ENCODE data around the gene SLC16A3. TPM values are rescaled to one million over a fixed set of nuclear protein-coding genes. Genes with fewer than 3 reads are reported as not detected.

SLC16A3 gene
- polyA plus RNA-seq, 3 donors: 26.3 to 103 (median 35.3) TPM

GRCh38 chr17:82239926-82240505, 11.2 kb downstream of the SLC16A3 start:
- no peak for TF ChIP-seq CTCF (IDR thresholded peaks at IDR 0.05)

GRCh38 chr17:82240506-82241182, 11.8 kb downstream of the SLC16A3 start:
- peaks cover 88% of the 10 kb centered on the region for H3K79me2 ChIP-seq (ENCODE audit: insufficient read depth, low read length)
- H3K27me3 ChIP-seq (ENCODE audit: control insufficient read depth in 2 of 2, insufficient read depth in 2 of 2, low read length in 2 of 2): no peaks in the 10 kb centered on the region
- H3K4me3 ChIP-seq (replicated peaks in 1 of 3; ENCODE audit: low read depth in 2 of 3, low read length in 3 of 3): peak overlapping the region in 1 of 3 experiments; percentile 55
- peaks cover 43 to 59% of the 10 kb centered on the region in 2 donors for H3K36me3 Mint-ChIP-seq
- peak overlapping the region; percentile 37 to 69 for H3K4me3 Mint-ChIP-seq
- peaks cover 100% of the 10 kb centered on the region for H4K20me1 ChIP-seq (ENCODE audit: insufficient read depth, low read length)
- intact Hi-C loops (cut with micrococcal nuclease): loop anchor here (5.0 kb wide), 2 partner anchors 33 to 82 kb away; no protein-coding TSS in a partner anchor
- peak overlapping the region; percentile 70 for H3K4me2 ChIP-seq (replicated peaks; ENCODE audit: extremely low read depth, low read length, poor library complexity, severe bottlenecking)
- peak overlapping the region; percentile 77 to 93 (median 87) for H3K27ac Mint-ChIP-seq
- peaks cover 0 to 6% (median 0%) of the 10 kb centered on the region in 3 donors for H3K27me3 Mint-ChIP-seq (ENCODE audit: low read depth in 3 of 3)
- no peaks in the 10 kb centered on the region for H3K9me3 ChIP-seq (replicated peaks in 1 of 2; ENCODE audit: control insufficient read depth in 1 of 2, insufficient read depth in 1 of 2, low read length in 2 of 2)
- H3K36me3 ChIP-seq (replicated peaks in 1 of 2; ENCODE audit: control insufficient read depth in 1 of 2, insufficient read depth in 2 of 2, low read length in 2 of 2): peaks cover 60 to 68% of the 10 kb centered on the region in 2 donors
- no peak overlapping the region for H2AFZ ChIP-seq (ENCODE audit: insufficient read depth, low read depth, low read length, poor library complexity, severe bottlenecking)
- 62% methylated on average over 10 of the region's 20 CpGs for WGBS (ENCODE audit: insufficient coverage)
- TF ChIP-seq CTCF (IDR thresholded peaks at IDR 0.05): no peak
- peak overlapping the region; percentile 63 to 74 for H3K27ac ChIP-seq (ENCODE audit: low read depth in 1 of 2, low read length in 2 of 2)
- peaks cover 85% of the 10 kb centered on the region for H3K4me1 Mint-ChIP-seq
- DNase-seq: peak in 1 of 3 donors; percentile 15
- peak overlapping the region; percentile 43 for H3K9ac ChIP-seq (ENCODE audit: insufficient read depth, low read length, poor library complexity, severe bottlenecking)
- no peaks in the 10 kb centered on the region for H3K9me3 Mint-ChIP-seq
- peaks cover 79 to 84% of the 10 kb centered on the region in 2 donors for H3K4me1 ChIP-seq (ENCODE audit: control insufficient read depth in 1 of 2, insufficient read depth in 2 of 2, low read length in 2 of 2)

More at GRCh38 chr17:82239926-82240505, 11.2 kb downstream of the SLC16A3 start:
- Mint-ChIP-seq H3K36me3 (peaks cover 37 to 58% of the 10 kb centered on the region in 2 donors), H3K27me3 (ENCODE audit: low read depth in 3 of 3) (peaks cover 0 to 1% (median 0%) of the 10 kb centered on the region in 3 donors), H3K4me3 (peak overlapping the region in 1 of 2 donors; percentile 42), H3K27ac (peak overlapping the region in 5 of 7 donors; percentile 46 to 93 (median 82)), H3K9me3 (no peaks in the 10 kb centered on the region), H3K4me1 (peaks cover 91% of the 10 kb centered on the region)
- H3K9ac ChIP-seq (ENCODE audit: insufficient read depth, low read length, poor library complexity, severe bottlenecking): peak overlapping the region; percentile 43
- no peak for DNase-seq
- peak overlapping the region; percentile 70 for H3K4me2 ChIP-seq (replicated peaks; ENCODE audit: extremely low read depth, low read length, poor library complexity, severe bottlenecking)
- no peaks in the 10 kb centered on the region for H3K27me3 ChIP-seq (ENCODE audit: control insufficient read depth in 2 of 2, insufficient read depth in 2 of 2, low read length in 2 of 2)
- peaks cover 86 to 90% of the 10 kb centered on the region in 2 donors for H3K4me1 ChIP-seq (ENCODE audit: control insufficient read depth in 1 of 2, insufficient read depth in 2 of 2, low read length in 2 of 2)
- intact Hi-C loops (cut with micrococcal nuclease): loop anchor here (5.0 to 10.0 kb wide), 4 partner anchors 33 to 205 kb away; partner anchors contain the start of genes DCXR (in 1 of the 2) and RAC3 (in 1 of the 2)
- H4K20me1 ChIP-seq (ENCODE audit: insufficient read depth, low read length): peaks cover 100% of the 10 kb centered on the region
- H3K4me3 ChIP-seq (replicated peaks in 1 of 3; ENCODE audit: low read depth in 2 of 3, low read length in 3 of 3): peak overlapping the region in 1 of 3 experiments; percentile 55
- H3K36me3 ChIP-seq (replicated peaks in 1 of 2; ENCODE audit: control insufficient read depth in 1 of 2, insufficient read depth in 2 of 2, low read length in 2 of 2): peaks cover 56 to 67% of the 10 kb centered on the region in 2 donors
- peak overlapping the region; percentile 63 to 74 for H3K27ac ChIP-seq (ENCODE audit: low read depth in 1 of 2, low read length in 2 of 2)
- peaks cover 88% of the 10 kb centered on the region for H3K79me2 ChIP-seq (ENCODE audit: insufficient read depth, low read length)
- WGBS (ENCODE audit: insufficient coverage): 88% methylated on average over 21 of the region's 22 CpGs
- H2AFZ ChIP-seq (ENCODE audit: insufficient read depth, low read depth, low read length, poor library complexity, severe bottlenecking): no peak overlapping the region
- H3K9me3 ChIP-seq (replicated peaks in 1 of 2; ENCODE audit: control insufficient read depth in 1 of 2, insufficient read depth in 1 of 2, low read length in 2 of 2): no peaks in the 10 kb centered on the region
